BJ (cell line): ENCODE measurements around the gene SLC35D2. TPM values are rescaled to one million over a fixed set of nuclear protein-coding genes. Genes with fewer than 3 reads are reported as not detected.

Experiments
- CTCF ChIA-PET: fragments of 350-600 bp; formaldehyde crosslinking; extraction: SDS; loops from one replicate; lab custom pipeline; 2021; ENCODE audit warnings: antibody characterized with exemption, inconsistent platforms; lab: Yijun Ruan, JAX
- POLR2A ChIA-PET: fragments of 300-600 bp; sonication (Branson Sonifier 250); formaldehyde crosslinking; extraction: SDS; loops from one replicate; lab custom pipeline; 2021; ENCODE audit warnings: antibody characterized with exemption; lab: Charles Lee
- DNase-seq: peaks from one replicate; pipeline ENCODE4 v3.0.0-alpha.2; 2011; ENCODE audit warnings: low read depth
- H3K27me3 ChIP-seq: 2 replicates; pipeline ENCODE4 v1.6.0; 2011; ENCODE audit warnings: low read length; ENCODE audit not compliant: control insufficient read depth, insufficient read depth
- H3K36me3 ChIP-seq: 2 replicates; pipeline ENCODE4 v1.5.1; 2011; ENCODE audit warnings: low read length; ENCODE audit not compliant: control insufficient read depth, insufficient read depth
- H3K4me3 ChIP-seq: 2 replicates; pipeline ENCODE4 v1.5.1; 2011; ENCODE audit warnings: low read depth, mild to moderate bottlenecking, control low read depth, low read length
- CTCF ChIP-seq: IDR thresholded peaks from 2 replicates; pipeline ENCODE4 v1.5.1; 2011; ENCODE audit warnings: low read depth, mild to moderate bottlenecking, control low read depth, inconsistent platforms, low read length, moderate library complexity; ENCODE audit not compliant: insufficient read depth
- polyA plus RNA-seq: library from polyadenylated mRNA; depleted of rRNA; stranded (reverse); fragments of >200 nt; gene quantifications from 2 replicates; pipeline ENCODE4 v1.2.3, GENCODE V29; 2011

SLC35D2 gene
- polyA plus RNA-seq, 1 experiment = 11.3 TPM

- no peak for TF ChIP-seq CTCF
- ChIA-PET CTCF (interaction anchor here (0.9 to 1.8 kb wide), 4 partner anchors 10 to 14 kb away, joined by 3 to 5 read pairs (median 4); no protein-coding TSS in a partner anchor), POLR2A (no interaction called here)
- Histone ChIP-seq H3K36me3 (no peaks in the 10 kb centered on the region), H3K27me3 (no peaks in the 10 kb centered on the region), H3K4me3 (no peak overlapping the region)
- no peak for DNase-seq
Observed at GRCh38 chr9:96399325-96399633, 15.8 kb upstream of the SLC35D2 start.

GRCh38 chr9:96398582-96399324 lies 15.2 kb upstream of the SLC35D2 start:
- DNase-seq = no peak
- H3K36me3 ChIP-seq = no peaks in the 10 kb centered on the region
- H3K4me3 ChIP-seq = no peak overlapping the region
- CTCF ChIA-PET = interaction anchor here (0.9 to 1.8 kb wide), 5 partner anchors 9 to 266 kb away, joined by 3 to 5 read pairs (median 3); no protein-coding TSS in a partner anchor
- no peak for TF ChIP-seq CTCF
- no peaks in the 10 kb centered on the region for H3K27me3 ChIP-seq
- POLR2A ChIA-PET = no interaction called here

- Histone ChIP-seq H3K4me3 (no peak overlapping the region), H3K27me3 (no peaks in the 10 kb centered on the region), H3K36me3 (no peaks in the 10 kb centered on the region)
- TF ChIP-seq CTCF = no peak
- ChIA-PET POLR2A (no interaction called here), CTCF (interaction anchor here (1.8 kb wide), 1 partner anchor 13 kb away, joined by 5 read pairs; no protein-coding TSS in a partner anchor)
- DNase-seq = no peak
Observed at GRCh38 chr9:96395964-96396363, 12.5 kb upstream of the SLC35D2 start.

- no peak for TF ChIP-seq CTCF
- Histone ChIP-seq H3K27me3 (no peaks in the 10 kb centered on the region), H3K4me3 (no peak overlapping the region), H3K36me3 (no peaks in the 10 kb centered on the region)
- ChIA-PET POLR2A (no interaction called here), CTCF (interaction anchor here (1.3 to 1.8 kb wide), 2 partner anchors 10 to 14 kb away, joined by 3 to 5 read pairs; no protein-coding TSS in a partner anchor)
- no peak for DNase-seq
Observed at GRCh38 chr9:96394832-96395496, 11.5 kb upstream of the SLC35D2 start.

- Histone ChIP-seq H3K27me3 (no peaks in the 10 kb centered on the region), H3K4me3 (no peak overlapping the region), H3K36me3 (no peaks in the 10 kb centered on the region)
- no peak for DNase-seq
- ChIA-PET CTCF (no interaction called here), POLR2A (no interaction called here)
- no peak for TF ChIP-seq CTCF
Observed at GRCh38 chr9:96392263-96392662, 8.8 kb upstream of the SLC35D2 start.
